ELF-1 (cell line): ENCODE data around the gene MTFP1.
"Not testable (repeated sequence)": the region's sequence is repeated elsewhere in the genome, so short reads cannot be mapped to it uniquely, and the experiment has no call there.

ENCODE experiments used
- DNase-seq: peaks from one replicate; pipeline ENCODE4 v3.0.0-alpha.2; 2016; ENCODE audit warnings: low read depth, low spot score

Gene MTFP1

GRCh38 chr22:30425327-30425615 is 297 bp upstream of the MTFP1 start:
- no peak for DNase-seq

GRCh38 chr22:30426388-30427353 is 1.1 kb downstream of the MTFP1 start:
- DNase-seq: peak; percentile 88

- DNase-seq: no peak
Measured at GRCh38 chr22:30427871-30428270, 2.3 kb downstream of the MTFP1 start.

- no peak for DNase-seq
Measured at GRCh38 chr22:30429887-30430286, 4.3 kb downstream of the MTFP1 start.

GRCh38 chr22:30430933-30431332 is 5.4 kb downstream of the MTFP1 start:
- DNase-seq: no peak

- no peak for DNase-seq
Measured at GRCh38 chr22:30432096-30432495, 6.5 kb downstream of the MTFP1 start.

GRCh38 chr22:30432520-30432919 is 7.0 kb downstream of the MTFP1 start:
- DNase-seq: no peak

GRCh38 chr22:30433227-30433626 is 7.7 kb downstream of the MTFP1 start:
- no peak for DNase-seq

GRCh38 chr22:30433773-30434172 is 8.2 kb downstream of the MTFP1 start:
- no peak for DNase-seq

GRCh38 chr22:30434843-30435242 is 9.3 kb downstream of the MTFP1 start:
- no peak for DNase-seq

GRCh38 chr22:30435674-30436126 is 10.1 kb downstream of the MTFP1 start:
- DNase-seq: no peak

GRCh38 chr22:30436196-30436595 is 10.6 kb downstream of the MTFP1 start:
- no peak for DNase-seq

GRCh38 chr22:30438559-30438958 is 13.0 kb downstream of the MTFP1 start:
- DNase-seq: no peak

GRCh38 chr22:30439226-30439625 is 13.7 kb downstream of the MTFP1 start:
- DNase-seq: no peak

GRCh38 chr22:30439836-30440235 is 14.3 kb downstream of the MTFP1 start:
- no peak for DNase-seq

GRCh38 chr22:30441088-30441487 is 15.5 kb downstream of the MTFP1 start:
- DNase-seq: no peak

- DNase-seq: peak; percentile 90
Measured at GRCh38 chr22:30444632-30445437, 19.3 kb downstream of the MTFP1 start.

GRCh38 chr22:30445438-30446145 is 20.0 kb downstream of the MTFP1 start:
- no peak for DNase-seq

- no peak for DNase-seq
Measured at GRCh38 chr22:30447656-30448055, 22.1 kb downstream of the MTFP1 start.

GRCh38 chr22:30451488-30451887 is 25.9 kb downstream of the MTFP1 start:
- not testable (repeated sequence) for DNase-seq

GRCh38 chr22:30452861-30453260 is 27.3 kb downstream of the MTFP1 start:
- DNase-seq: no peak
